HepG2 (cell line): ENCODE results near the gene A3GALT2. TPM values are rescaled to one million over a fixed set of nuclear protein-coding genes. Genes with fewer than 3 reads are reported as not detected.

Experiments
- ARNT2 ChIP-seq: sonication (generic); formaldehyde crosslinking; IDR thresholded peaks from 2 replicates; pipeline ENCODE4 v1.8.0; 2022; ENCODE audit warnings: mild to moderate bottlenecking, low read depth, missing genetic modification reagents, moderate library complexity
- FOSL1 ChIP-seq: sonication (generic); formaldehyde crosslinking; IDR thresholded peaks from 2 replicates; pipeline ENCODE4 v1.9.0; 2021; ENCODE audit warnings: missing genetic modification reagents, borderline replicate concordance
- FOXA3 ChIP-seq: IDR thresholded peaks from 2 replicates; pipeline ENCODE4 v1.6.1; 2016; ENCODE audit warnings: missing genetic modification reagents, missing compliant biosample characterization
- HIVEP1 ChIP-seq: sonication (generic); formaldehyde crosslinking; IDR thresholded peaks from 2 replicates; pipeline ENCODE4 v1.4.0; 2020; ENCODE audit warnings: mild to moderate bottlenecking, missing genetic modification reagents
- NFE2 ChIP-seq: sonication (generic); formaldehyde crosslinking; IDR thresholded peaks from 2 replicates; pipeline ENCODE4 v1.4.0; 2020; ENCODE audit warnings: missing genetic modification reagents
- PCBP2 ChIP-seq: fragments of 200-400 bp; formaldehyde crosslinking; optimal IDR thresholded peaks from 2 replicates; pipeline ENCODE3; 2018; ENCODE audit warnings: low read length, low read depth; ENCODE audit not compliant: poor library complexity, severe bottlenecking
- POLR2AphosphoS5 ChIP-seq: IDR thresholded peaks from 2 replicates; pipeline ENCODE4 v1.6.1; 2012; ENCODE audit warnings: low read depth, low read length
- TAF1 ChIP-seq: sonication (generic); formaldehyde crosslinking; IDR thresholded peaks from 2 replicates; pipeline ENCODE4 v1.4.0; 2020; ENCODE audit warnings: missing genetic modification reagents
- TGIF2 ChIP-seq: IDR thresholded peaks from 2 replicates; pipeline ENCODE4 v1.6.1; 2016; ENCODE audit warnings: control low read depth, missing compliant biosample characterization
- ZNF460 ChIP-seq: sonication (generic); formaldehyde crosslinking; IDR thresholded peaks from 2 replicates; pipeline ENCODE4 v1.5.1; 2020; ENCODE audit warnings: missing genetic modification reagents, mild to moderate bottlenecking, borderline replicate concordance
- ZNF713 ChIP-seq: sonication (generic); formaldehyde crosslinking; IDR thresholded peaks from 2 replicates; pipeline ENCODE4 v1.4.0; 2020; ENCODE audit warnings: mild to moderate bottlenecking, missing genetic modification reagents
- polyA plus RNA-seq, 8 experiments: library from polyadenylated mRNA; depleted of rRNA in 3 of 8; stranded (reverse) in 7 of 8; unstranded in 1 of 8; fragments of >200 nt; fragmentation: Illumina TruSeq in 4 of 8; extraction: Trizol in 4 of 8; gene quantifications; 2 replicates each; pipeline versions ENCODE4 v1.2.1 to v1.2.3, GENCODE V29; 2011 to 2016; ENCODE audit warnings: low read depth in 4 of 8, missing spikeins in 1 of 8, mixed read lengths in 1 of 8; ENCODE audit not compliant: insufficient read depth in 1 of 8
- total RNA-seq, 5 experiments: library from RNA; depleted of rRNA; stranded (reverse); fragments of >200 nt; fragmentation: Illumina TruSeq; extraction: Trizol; gene quantifications; 2 replicates each; pipeline ENCODE4 v1.2.3, GENCODE V29; 2016; ENCODE audit warnings: low read depth in 1 of 5
- TF ChIP-seq, protein P1 (sequence below), 2 experiments: fragments of 450-650 bp in 1 of 2; sonication (generic) in 1 of 2; formaldehyde crosslinking in 1 of 2; IDR thresholded peaks; 2 replicates each; pipeline versions ENCODE4 v1.6.1 to v1.8.0; 2016 to 2022; ENCODE audit warnings: antibody characterized with exemption in 1 of 2, mild to moderate bottlenecking in 1 of 2, missing genetic modification reagents in 1 of 2
- TF ChIP-seq, protein P2 (sequence below): sonication (generic); formaldehyde crosslinking; IDR thresholded peaks from 2 replicates; pipeline ENCODE4 v1.5.1; 2020; ENCODE audit warnings: mild to moderate bottlenecking, missing genetic modification reagents, moderate library complexity
- TF ChIP-seq, protein P3 (sequence below): sonication (generic); formaldehyde crosslinking; IDR thresholded peaks from 2 replicates; pipeline ENCODE4 v1.4.0; 2020; ENCODE audit warnings: mild to moderate bottlenecking, low read depth, missing genetic modification reagents
- TF ChIP-seq, protein P4 (sequence below): sonication (generic); formaldehyde crosslinking; IDR thresholded peaks from 2 replicates; pipeline ENCODE4 v1.4.0; 2020; ENCODE audit warnings: missing genetic modification reagents

Gene A3GALT2
- total and polyA plus RNA-seq, 2 of the 13 experiments (the other 11 are each of a cell fraction or from before 2014, with no cell fraction given), result not detected

DNA sequence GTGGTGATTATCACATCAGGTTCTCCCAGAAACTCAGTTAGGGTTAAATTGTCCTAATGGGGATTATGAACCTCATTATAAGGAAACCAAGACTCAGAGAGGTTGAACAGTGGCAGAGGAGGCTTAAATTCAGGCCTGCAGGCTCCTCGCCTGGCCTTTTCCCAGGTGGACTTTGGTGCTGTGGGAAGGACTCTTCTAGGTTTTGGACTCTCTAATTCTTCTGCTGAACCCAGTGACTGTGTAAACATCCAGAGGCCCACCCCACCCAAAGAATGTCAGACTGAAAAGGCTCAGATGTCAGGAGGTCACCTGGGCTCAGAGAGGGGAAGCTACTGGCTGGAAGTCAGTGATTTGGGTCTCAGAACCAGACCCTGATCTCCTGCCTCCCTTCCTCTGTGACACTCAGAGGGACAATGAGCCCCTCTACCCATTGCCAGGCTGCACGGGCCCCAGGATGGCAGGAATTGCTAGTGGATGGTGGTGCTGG lies 62.1 kb downstream of the A3GALT2 start (continued):
- TF ChIP-seq, protein P1, sequence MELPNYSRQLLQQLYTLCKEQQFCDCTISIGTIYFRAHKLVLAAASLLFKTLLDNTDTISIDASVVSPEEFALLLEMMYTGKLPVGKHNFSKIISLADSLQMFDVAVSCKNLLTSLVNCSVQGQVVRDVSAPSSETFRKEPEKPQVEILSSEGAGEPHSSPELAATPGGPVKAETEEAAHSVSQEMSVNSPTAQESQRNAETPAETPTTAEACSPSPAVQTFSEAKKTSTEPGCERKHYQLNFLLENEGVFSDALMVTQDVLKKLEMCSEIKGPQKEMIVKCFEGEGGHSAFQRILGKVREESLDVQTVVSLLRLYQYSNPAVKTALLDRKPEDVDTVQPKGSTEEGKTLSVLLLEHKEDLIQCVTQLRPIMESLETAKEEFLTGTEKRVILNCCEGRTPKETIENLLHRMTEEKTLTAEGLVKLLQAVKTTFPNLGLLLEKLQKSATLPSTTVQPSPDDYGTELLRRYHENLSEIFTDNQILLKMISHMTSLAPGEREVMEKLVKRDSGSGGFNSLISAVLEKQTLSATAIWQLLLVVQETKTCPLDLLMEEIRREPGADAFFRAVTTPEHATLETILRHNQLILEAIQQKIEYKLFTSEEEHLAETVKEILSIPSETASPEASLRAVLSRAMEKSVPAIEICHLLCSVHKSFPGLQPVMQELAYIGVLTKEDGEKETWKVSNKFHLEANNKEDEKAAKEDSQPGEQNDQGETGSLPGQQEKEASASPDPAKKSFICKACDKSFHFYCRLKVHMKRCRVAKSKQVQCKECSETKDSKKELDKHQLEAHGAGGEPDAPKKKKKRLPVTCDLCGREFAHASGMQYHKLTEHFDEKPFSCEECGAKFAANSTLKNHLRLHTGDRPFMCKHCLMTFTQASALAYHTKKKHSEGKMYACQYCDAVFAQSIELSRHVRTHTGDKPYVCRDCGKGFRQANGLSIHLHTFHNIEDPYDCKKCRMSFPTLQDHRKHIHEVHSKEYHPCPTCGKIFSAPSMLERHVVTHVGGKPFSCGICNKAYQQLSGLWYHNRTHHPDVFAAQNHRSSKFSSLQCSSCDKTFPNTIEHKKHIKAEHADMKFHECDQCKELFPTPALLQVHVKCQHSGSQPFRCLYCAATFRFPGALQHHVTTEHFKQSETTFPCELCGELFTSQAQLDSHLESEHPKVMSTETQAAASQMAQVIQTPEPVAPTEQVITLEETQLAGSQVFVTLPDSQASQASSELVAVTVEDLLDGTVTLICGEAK (IDR thresholded peaks at IDR 0.05), result no peak
- TF ChIP-seq, protein P1 (CRISPR knock-in tag; IDR thresholded peaks at IDR 0.05), result no peak
- TF ChIP-seq FOXA3 (peak; percentile 94), FOSL1 (CRISPR knock-in tag) (no peak), POLR2AphosphoS5 (peak; percentile 83), ARNT2 (CRISPR knock-in tag) (no peak), TGIF2 (CRISPR knock-in tag) (peak; percentile 49; the same call in 1 of the 2 replicates), ZNF713 (CRISPR knock-in tag) (no peak), ZNF460 (no peak), TAF1 (CRISPR knock-in tag) (peak; percentile 58; the same call in 1 of the 2 replicates), PCBP2 (no peak), NFE2 (CRISPR knock-in tag) (no peak), HIVEP1 (CRISPR knock-in tag) (no peak)
- TF ChIP-seq, protein P2, sequence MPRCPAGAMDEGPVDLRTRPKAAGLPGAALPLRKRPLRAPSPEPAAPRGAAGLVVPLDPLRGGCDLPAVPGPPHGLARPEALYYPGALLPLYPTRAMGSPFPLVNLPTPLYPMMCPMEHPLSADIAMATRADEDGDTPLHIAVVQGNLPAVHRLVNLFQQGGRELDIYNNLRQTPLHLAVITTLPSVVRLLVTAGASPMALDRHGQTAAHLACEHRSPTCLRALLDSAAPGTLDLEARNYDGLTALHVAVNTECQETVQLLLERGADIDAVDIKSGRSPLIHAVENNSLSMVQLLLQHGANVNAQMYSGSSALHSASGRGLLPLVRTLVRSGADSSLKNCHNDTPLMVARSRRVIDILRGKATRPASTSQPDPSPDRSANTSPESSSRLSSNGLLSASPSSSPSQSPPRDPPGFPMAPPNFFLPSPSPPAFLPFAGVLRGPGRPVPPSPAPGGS (CRISPR knock-in tag), result no peak
- TF ChIP-seq, protein P3, sequence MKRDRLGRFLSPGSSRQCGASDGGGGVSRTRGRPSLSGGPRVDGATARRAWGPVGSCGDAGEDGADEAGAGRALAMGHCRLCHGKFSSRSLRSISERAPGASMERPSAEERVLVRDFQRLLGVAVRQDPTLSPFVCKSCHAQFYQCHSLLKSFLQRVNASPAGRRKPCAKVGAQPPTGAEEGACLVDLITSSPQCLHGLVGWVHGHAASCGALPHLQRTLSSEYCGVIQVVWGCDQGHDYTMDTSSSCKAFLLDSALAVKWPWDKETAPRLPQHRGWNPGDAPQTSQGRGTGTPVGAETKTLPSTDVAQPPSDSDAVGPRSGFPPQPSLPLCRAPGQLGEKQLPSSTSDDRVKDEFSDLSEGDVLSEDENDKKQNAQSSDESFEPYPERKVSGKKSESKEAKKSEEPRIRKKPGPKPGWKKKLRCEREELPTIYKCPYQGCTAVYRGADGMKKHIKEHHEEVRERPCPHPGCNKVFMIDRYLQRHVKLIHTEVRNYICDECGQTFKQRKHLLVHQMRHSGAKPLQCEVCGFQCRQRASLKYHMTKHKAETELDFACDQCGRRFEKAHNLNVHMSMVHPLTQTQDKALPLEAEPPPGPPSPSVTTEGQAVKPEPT, result no peak
- TF ChIP-seq, protein P4, sequence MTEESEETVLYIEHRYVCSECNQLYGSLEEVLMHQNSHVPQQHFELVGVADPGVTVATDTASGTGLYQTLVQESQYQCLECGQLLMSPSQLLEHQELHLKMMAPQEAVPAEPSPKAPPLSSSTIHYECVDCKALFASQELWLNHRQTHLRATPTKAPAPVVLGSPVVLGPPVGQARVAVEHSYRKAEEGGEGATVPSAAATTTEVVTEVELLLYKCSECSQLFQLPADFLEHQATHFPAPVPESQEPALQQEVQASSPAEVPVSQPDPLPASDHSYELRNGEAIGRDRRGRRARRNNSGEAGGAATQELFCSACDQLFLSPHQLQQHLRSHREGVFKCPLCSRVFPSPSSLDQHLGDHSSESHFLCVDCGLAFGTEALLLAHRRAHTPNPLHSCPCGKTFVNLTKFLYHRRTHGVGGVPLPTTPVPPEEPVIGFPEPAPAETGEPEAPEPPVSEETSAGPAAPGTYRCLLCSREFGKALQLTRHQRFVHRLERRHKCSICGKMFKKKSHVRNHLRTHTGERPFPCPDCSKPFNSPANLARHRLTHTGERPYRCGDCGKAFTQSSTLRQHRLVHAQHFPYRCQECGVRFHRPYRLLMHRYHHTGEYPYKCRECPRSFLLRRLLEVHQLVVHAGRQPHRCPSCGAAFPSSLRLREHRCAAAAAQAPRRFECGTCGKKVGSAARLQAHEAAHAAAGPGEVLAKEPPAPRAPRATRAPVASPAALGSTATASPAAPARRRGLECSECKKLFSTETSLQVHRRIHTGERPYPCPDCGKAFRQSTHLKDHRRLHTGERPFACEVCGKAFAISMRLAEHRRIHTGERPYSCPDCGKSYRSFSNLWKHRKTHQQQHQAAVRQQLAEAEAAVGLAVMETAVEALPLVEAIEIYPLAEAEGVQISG, result peak; percentile 57
